HG03439 (cell line): Measurements from ENCODE around the gene CYBC1.
"Not testable (repeated sequence)": the region's sequence is repeated elsewhere in the genome, so short reads cannot be mapped to it uniquely, and the experiment has no call there.

Experiments
- ATAC-seq: cut with Tn5 transposase; IDR thresholded peaks from one replicate; pipeline ENCODE4 v1.9.1; 2021; ENCODE audit warnings: mild to moderate bottlenecking, moderate library complexity; ENCODE audit not compliant: unreplicated experiment

Gene CYBC1

GRCh38 chr17:82479602-82480001 is 29.1 kb upstream of the CYBC1 start:
- ATAC-seq: no peak

DNA sequence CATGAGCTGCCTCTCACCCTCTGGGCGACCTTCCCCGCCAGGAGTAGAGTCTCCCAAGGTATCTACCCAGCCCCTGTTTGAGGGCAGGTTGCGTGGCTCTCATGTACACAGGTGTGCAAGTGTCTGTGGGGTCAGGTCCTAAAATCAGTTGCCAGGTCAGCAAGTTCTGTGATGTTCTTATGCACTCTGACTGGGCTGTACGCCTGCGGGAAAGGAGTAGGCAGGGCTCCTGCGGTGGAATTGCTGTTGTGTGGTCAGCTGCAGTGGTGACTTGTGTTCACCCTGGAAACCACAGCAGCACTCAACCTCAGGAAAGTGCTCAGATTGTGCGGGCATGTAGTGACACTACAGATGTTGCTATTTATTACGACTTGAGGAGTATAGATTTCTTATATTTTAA is 27.4 kb upstream of the CYBC1 start:
- no peak for ATAC-seq

DNA sequence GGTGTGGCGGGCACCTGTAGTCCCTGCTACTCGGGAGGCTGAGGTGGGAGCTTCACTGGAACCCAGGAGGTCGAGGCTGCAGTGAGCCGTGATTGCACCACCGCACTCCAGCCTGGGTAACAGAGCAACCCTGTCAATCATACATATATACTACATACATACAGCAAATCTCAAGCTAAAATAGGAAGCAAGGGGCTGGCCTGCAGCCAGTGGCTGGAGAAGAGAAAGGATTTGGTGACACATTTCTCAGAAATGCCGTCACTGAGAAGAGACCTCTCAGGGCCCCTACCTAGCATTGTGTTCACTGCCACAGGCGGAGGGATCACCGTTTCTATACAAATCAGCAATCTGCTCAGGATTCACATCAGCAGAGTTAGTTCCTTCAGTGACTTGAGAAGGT is 24.9 kb upstream of the CYBC1 start:
- no peak for ATAC-seq

GRCh38 chr17:82474223-82475010 is 23.9 kb upstream of the CYBC1 start:
- ATAC-seq: no peak

DNA sequence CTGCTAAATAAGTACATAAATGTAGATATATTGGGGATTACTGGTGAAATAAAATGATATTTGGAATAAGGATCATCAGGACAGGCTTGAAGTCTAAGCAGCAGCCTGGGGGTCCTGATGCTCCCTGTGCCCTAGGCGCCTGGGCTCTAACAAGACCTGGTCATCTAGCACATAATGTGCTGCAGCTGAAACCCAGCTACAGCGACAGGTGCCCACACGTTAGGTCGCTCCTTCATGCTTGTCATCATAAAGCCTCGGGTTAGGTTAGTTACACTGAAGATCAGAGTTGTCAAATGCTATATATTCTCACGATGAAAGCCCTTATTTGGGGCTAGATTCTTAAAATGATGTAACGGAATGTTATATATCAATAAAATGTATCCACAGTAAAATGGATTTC is 19.5 kb upstream of the CYBC1 start:
- no peak for ATAC-seq

DNA sequence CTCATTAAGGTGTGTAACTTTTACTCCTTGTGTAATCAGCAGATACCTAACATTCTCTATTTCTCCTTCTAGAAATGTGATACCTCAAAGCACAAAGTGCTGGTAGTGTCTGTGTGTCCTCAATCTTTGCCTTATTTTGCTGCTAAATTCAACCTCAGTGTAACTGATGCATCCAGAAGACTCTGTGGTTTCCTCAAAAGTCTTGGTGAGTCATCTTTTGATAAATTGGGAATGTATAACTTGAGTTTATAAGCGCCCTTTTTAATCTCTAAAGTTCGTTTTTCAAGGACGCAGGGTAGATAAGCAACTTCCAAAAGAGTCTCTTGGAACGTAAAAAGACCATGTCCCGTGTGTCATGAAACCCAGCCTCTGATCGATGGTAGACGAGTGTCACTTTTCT is 18.1 kb upstream of the CYBC1 start:
- ATAC-seq: no peak

DNA sequence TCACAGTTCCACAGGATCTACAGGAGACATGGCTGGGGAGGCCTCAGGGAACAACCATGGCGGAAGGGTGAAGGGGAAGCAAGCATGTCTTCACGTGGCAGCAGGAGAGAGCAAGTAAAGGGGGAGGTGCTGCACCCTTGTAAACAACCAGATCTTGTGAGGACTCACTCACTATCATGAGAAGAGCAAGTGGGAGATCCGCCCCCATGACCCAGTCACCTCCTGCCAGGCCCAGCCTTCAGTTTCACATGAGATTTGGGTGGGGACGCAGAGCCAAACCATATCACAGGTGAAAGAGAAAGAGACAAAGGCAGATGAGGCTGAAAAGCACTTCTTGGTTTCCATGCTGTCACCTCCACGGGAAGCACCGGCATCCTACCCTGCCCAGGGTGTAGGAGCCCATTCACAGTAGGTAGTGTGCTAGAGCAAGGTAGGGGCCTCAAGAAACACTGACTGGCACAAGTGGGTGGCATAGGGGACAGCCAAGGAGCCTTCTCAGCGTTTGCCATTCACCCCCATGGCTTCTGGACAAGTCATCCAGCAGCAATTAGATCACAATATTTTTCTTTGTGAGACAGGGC is 14.6 kb upstream of the CYBC1 start:
- ATAC-seq: no peak

GRCh38 chr17:82464567-82464929 is 14.0 kb upstream of the CYBC1 start:
- ATAC-seq: no peak

DNA sequence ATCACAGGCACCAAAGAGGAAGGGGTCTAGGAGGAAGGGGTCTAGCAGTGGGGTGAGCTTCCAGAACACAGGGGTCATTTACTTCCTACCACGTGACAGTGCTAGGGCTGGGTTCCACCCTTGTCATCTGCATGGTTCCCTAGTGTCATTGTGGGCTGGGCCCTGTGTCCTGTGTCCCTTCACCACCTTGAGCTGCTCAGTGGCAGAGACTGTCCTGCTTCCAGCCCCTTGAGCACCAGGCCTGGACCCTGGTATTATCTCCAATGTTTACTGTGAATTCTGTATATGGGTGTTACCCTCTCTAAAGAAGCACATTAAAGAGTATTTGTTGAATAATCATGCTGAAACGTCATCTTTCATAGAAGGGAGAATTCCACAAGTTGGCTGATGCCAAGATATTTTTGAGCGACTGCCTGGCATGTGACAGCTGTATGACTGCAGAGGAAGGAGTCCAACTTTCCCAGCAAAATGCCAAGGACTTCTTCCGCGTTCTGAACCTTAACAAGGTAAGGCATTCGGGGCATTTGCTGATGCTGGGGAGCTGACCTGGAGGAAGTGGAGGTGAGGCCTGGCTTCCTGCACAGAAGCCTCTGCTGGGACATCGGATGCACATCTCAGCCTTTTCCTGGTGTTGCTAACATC is 13.5 kb upstream of the CYBC1 start:
- ATAC-seq: no peak

DNA sequence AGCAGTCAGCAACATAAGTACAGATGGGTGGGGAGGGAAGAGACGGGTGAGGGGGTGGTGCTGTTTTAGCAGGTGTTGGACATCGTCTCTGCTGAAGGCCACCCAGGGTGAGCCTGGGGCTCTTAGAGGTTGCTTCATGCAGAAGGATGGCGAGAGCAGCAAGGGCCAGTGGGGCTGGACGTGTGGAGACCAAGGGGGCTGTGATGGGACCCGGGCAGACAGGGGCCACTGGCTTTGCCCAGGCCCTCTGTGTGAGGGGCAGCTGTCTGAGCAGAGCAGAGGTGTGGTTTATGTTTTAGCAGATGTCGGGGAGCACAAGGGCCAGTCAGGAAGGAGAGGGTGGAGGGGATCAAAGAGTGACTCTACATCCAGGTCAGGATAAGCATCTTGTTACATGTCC is 12.8 kb upstream of the CYBC1 start:
- ATAC-seq: no peak

DNA sequence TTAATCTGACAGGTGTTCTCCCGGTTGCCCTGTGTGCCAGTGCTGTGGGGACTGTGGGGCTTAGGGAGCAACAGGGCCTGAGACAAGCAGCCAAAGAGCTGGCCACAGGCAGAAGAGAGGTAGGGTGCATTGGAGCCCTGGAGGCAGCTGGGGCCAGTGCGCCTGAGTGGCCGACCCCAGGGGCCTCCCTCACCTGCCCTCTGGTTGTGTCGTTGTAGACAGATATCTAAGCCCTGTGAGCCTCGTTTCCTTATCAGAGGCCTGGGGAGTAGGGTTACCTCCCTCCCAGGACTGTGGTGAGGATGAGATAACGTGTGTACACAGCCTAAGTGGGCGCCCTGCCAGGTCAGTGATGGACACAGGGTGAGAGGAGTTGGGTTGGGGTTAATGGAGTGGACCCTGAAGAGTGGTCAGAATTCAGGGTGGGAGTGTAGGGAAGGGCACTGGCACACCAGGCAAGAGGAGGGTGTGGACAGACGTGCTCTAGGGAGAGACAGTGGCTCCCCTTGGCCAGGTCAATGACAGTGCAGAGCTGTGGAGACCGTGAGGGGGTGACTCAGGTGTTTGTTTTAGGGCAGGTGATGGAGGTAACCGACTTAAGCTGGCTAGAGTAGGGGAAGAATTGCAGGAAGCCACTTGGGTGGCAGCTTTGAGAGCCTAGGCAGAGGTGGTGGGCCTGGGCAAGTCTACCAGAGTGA is 11.4 kb upstream of the CYBC1 start:
- ATAC-seq: no peak

DNA sequence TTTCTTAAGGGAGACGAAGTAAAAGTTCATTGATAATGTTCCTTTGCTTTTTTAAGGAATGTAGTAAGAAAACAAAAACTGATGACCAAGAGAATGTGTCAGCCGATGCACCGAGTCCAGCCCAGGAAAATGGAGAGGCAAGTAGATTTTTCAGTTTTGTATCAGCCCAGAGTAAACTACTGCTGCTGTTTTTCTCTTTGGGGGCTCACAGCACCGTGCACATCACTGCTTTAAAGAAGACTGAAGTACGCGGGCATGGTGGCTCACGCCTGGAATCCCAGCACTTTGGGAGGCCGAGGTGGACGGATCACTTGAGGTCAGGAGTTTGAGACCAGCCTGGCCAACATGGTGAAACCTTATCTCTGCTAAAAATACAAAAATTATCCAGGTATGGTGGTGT is 9.4 kb upstream of the CYBC1 start:
- not testable (repeated sequence) for ATAC-seq

- ATAC-seq: no peak
Observed at GRCh38 chr17:82458885-82459424, 8.4 kb upstream of the CYBC1 start.

DNA sequence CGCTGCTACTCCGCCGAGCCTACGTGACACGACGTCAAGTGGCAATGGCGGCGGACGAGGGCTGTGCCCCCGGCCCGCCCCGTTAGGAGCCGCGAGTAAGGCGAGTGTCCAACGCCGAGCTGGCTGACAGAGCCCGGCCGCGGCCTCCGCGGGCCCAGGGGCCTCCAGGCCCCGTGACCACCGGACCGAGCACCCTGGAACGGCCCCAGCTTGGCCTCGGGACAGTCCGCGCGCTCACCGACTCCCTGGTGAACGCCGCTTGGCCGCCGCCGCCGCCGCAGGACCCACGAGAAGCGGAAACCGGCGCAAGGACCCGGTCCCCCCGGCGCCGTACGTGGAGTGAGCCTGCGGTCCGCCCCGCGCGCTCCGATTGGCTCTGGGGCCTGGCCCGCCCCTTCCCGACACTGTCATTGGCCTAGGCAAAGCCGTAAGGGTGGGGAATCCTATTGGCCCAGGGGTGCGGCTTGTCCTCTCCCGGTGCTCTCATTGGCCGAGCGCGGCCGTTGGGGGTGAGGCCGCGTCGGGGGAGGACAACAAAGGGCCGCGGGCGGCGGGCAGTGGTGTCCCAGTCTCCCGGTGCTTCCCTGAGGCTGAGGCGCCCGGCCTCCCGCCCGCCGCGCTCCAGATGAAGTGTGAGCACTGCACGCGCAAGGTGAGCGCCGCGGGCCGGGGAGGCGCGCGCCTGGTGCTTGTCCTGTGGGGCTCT is 7.8 kb upstream of the CYBC1 start, which contains the start of gene NARF:
Gene NARF, plus strand, starts transcription at position 563 of the 706 bp plus-strand sequence. Its CDS starts 63 bp downstream, at position 626.
- ATAC-seq: peak; percentile 87

DNA sequence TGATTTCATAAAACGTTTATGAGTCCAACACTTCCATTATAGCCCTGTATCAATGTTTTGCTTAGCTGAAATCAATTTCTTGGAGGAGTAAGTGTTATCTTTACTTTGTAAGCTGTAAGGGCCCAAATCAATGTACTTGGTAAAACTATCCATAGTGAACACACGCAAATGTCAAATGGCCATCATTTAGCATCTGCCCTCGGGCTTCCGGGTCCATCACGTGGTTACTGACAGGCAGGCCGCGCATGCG is 7.3 kb upstream of the CYBC1 start:
- ATAC-seq: no peak

DNA sequence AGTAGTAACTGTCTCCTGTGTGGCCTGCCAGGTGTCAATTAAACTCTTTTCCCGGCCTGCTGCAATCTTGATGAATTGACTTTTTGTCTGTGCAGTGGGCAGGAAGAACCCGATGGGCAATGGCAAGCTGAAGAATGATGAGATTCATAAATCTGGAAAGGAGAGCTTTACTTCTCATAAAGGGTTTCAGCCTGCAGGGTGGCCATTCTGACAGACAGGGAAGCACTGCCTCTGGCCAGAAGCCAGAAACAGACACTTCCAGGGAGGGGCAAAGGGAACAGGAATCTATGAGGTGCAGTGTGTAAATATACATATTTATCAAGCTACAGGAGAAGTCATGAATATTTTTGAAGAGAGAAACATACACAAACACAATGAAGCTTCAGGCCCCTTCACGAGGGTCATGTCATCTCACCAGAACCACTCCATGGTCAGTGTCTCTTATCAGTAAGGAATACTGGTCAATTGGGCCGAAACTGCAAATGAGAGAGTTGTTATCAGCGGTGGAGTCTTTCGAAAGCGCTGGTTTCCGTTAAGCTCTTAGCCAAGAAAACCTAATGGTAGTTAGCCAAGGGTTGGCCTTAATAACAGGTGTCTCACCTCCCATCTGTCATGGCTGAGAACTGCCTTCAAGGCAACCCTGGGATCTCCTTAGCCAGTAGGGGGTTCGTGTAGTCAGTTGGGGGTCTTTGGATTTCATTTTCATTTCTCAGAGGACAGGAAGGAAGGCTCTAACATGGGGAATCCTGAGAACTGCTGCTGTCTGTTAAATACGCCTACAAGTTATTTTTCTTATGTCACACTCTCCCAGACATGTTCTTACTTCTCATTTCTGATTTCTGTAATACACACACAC is 6.7 kb upstream of the CYBC1 start:
- ATAC-seq: no peak

DNA sequence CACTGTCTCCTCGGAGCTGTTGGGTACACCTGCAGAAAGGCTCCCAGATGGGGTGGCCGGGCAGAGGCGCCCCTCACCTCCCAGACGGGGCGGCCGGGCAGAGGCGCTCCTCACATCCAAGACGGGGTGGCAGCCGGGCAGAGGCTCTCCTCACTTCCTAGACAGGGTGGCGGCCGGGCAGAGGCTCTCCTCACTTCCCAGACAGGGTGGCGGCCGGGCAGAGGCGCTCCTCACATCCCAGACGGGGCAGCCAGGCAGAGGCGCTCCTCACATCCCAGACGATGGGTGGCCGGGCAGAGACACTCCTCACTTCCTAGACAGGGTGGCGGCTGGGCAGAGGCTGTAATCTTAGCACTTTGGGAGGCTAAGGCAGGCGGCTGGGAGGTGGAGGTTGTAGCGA is 3.2 kb upstream of the CYBC1 start:
- ATAC-seq: not testable (repeated sequence)

DNA sequence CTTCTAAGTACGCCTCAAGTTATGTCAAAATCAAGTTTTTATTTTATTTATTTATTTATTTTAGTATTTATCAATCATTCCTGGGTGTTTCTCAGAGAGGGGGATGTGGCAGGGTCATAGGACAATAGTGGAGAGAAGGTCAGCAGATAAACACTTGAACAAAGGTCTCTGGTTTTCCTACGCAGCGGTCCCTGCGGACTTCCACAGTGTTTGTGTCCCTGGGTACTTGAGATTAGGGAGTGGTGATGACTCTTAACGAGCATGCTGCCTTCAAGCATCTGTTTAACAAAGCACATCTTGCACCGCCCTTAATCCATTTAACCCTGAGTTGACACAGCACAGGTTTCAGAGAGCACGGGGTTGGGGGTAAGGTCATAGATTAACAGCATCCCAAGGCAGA is 2.6 kb upstream of the CYBC1 start:
- ATAC-seq: not testable (repeated sequence)

DNA sequence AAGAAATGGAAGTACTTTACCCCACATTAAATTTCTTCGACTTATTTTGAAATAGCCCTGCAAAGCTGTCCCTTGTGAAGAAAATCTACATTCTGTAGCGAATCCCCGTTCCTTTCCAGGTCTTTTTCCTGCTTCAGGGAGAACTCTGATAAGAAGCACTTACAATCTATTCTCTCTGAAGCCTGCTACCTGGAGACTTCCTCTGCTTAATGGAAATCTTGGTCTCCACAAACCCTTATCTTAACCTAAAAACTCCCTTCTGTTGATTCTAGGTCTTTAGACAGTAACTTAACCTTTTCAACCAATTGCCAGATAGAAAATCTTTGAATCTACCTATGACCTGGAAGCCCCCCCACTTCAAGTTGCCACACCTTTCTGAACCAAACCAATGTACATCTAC is 1.6 kb upstream of the CYBC1 start:
- ATAC-seq: no peak

DNA sequence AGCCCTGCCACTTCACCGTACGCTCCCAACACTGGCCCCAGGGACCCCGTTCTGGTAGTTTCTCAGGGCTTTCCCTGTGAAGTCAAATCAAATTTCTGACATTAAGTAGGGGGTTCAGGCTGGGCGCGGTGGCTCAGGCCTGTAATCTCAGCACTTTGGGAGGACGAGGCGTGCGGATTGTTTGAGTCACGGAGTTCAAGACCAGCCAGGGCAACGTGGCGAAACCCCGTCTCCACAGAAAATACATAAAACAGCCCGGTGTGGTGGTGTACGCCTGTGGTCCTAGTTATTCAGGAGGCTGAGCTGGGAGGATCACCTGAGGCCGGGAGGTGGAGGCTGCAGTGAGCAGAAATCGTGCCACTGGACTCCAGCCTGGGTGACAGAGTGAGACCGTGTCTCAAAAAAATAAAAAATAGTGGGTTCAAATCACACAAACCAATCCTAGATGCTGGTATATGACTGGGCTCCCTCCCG is 632 bp downstream of the CYBC1 start:
- peak; percentile 3 for ATAC-seq
